H9 (cell line): Measurements from ENCODE around the gene MB21D2. TPM values are rescaled to one million over a fixed set of nuclear protein-coding genes. Genes with fewer than 3 reads are reported as not detected.

ENCODE experiments used
- DNase-seq: peaks from one replicate; pipeline ENCODE4 v3.0.0-alpha.2; 2017
- H2AFZ ChIP-seq: one replicate; pipeline ENCODE4 v1.6.1; 2013; ENCODE audit warnings: mild to moderate bottlenecking, low read length, control low read depth, moderate library complexity
- H2AK5ac ChIP-seq: 2 replicates; pipeline ENCODE4 v1.6.1; 2013; ENCODE audit warnings: low read length, control low read depth, mixed read lengths; ENCODE audit not compliant: insufficient read length
- H2BK120ac ChIP-seq: one replicate; pipeline ENCODE4 v1.6.1; 2013; ENCODE audit warnings: low read depth, mild to moderate bottlenecking, low read length, control low read depth, inconsistent platforms; ENCODE audit not compliant: poor library complexity, severe bottlenecking
- H2BK12ac ChIP-seq: 2 replicates; pipeline ENCODE4 v1.6.1; 2013; ENCODE audit warnings: low read length, control low read depth, mixed read lengths, low read depth; ENCODE audit not compliant: insufficient read length
- H2BK15ac ChIP-seq: 2 replicates; pipeline ENCODE4 v1.6.1; 2013; ENCODE audit warnings: low read depth, low read length, control low read depth
- H2BK20ac ChIP-seq: one replicate; pipeline ENCODE4 v1.6.1; 2013; ENCODE audit warnings: low read depth, mild to moderate bottlenecking, low read length, control low read depth, inconsistent platforms; ENCODE audit not compliant: poor library complexity, severe bottlenecking
- H2BK5ac ChIP-seq: 2 replicates; pipeline ENCODE4 v1.6.1; 2013; ENCODE audit warnings: low read length, control low read depth, mixed read lengths; ENCODE audit not compliant: insufficient read length
- H3K14ac ChIP-seq: 2 replicates; pipeline ENCODE4 v1.6.1; 2013; ENCODE audit warnings: low read length, control low read depth; ENCODE audit not compliant: insufficient read depth
- H3K18ac ChIP-seq: 2 replicates; pipeline ENCODE4 v1.6.1; 2013; ENCODE audit warnings: low read depth, mild to moderate bottlenecking, mixed read lengths, low read length, control low read depth; ENCODE audit not compliant: insufficient read length
- H3K23ac ChIP-seq: 2 replicates; pipeline ENCODE4 v1.6.1; 2013; ENCODE audit warnings: low read length, control low read depth, mixed read lengths, low read depth; ENCODE audit not compliant: insufficient read length
- H3K23me2 ChIP-seq: 2 replicates; pipeline ENCODE4 v1.6.1; 2013; ENCODE audit warnings: low read depth, mild to moderate bottlenecking, mixed read lengths, low read length, control low read depth; ENCODE audit not compliant: insufficient read length, poor library complexity, severe bottlenecking
- H3K27ac ChIP-seq: 2 replicates; pipeline ENCODE4 v1.5.1; 2013; ENCODE audit warnings: low read length, control low read depth, mixed read lengths, low read depth; ENCODE audit not compliant: insufficient read length
- H3K27me3 ChIP-seq: 2 replicates; pipeline ENCODE4 v1.6.1; 2013; ENCODE audit warnings: low read length, control low read depth, inconsistent platforms; ENCODE audit not compliant: insufficient read depth
- H3K4ac ChIP-seq: 2 replicates; pipeline ENCODE4 v1.6.1; 2013; ENCODE audit warnings: low read depth, mild to moderate bottlenecking, control low read depth, inconsistent platforms, low read length, moderate library complexity
- H3K4me1 ChIP-seq: 2 replicates; pipeline ENCODE4 v1.6.1; 2013; ENCODE audit warnings: low read length, control low read depth, inconsistent platforms; ENCODE audit not compliant: insufficient read depth
- H3K4me2 ChIP-seq: 2 replicates; pipeline ENCODE4 v1.6.1; 2013; ENCODE audit warnings: low read length, control low read depth, mixed read lengths; ENCODE audit not compliant: insufficient read length, insufficient read depth
- H3K56ac ChIP-seq: 2 replicates; pipeline ENCODE4 v1.6.1; 2013; ENCODE audit warnings: low read depth, mild to moderate bottlenecking, mixed read lengths, low read length, control low read depth; ENCODE audit not compliant: insufficient read length
- H3K79me1 ChIP-seq: 2 replicates; pipeline ENCODE4 v1.6.1; 2013; ENCODE audit warnings: low read depth, mild to moderate bottlenecking, moderate library complexity, low read length, control low read depth, inconsistent platforms; ENCODE audit not compliant: insufficient read depth, poor library complexity, severe bottlenecking
- H3K79me2 ChIP-seq: 2 replicates; pipeline ENCODE4 v1.6.1; 2013; ENCODE audit warnings: low read length, control low read depth, inconsistent platforms; ENCODE audit not compliant: insufficient read depth
- H3K9ac ChIP-seq: 2 replicates; pipeline ENCODE4 v1.6.1; 2013; ENCODE audit warnings: low read length, control low read depth, mixed read lengths; ENCODE audit not compliant: insufficient read length; ENCODE audit errors: extremely low read depth
- H3K9me3 ChIP-seq: one replicate; pipeline ENCODE4 v1.6.1; 2013; ENCODE audit warnings: low read depth, low read length, inconsistent platforms; ENCODE audit not compliant: control insufficient read depth
- H3T11ph ChIP-seq: one replicate; pipeline ENCODE4 v1.6.1; 2013; ENCODE audit warnings: mild to moderate bottlenecking, low read length, control low read depth, inconsistent platforms
- H4K20me1 ChIP-seq: one replicate; pipeline ENCODE4 v1.6.1; 2013; ENCODE audit not compliant: control insufficient read depth, insufficient read length, insufficient read depth
- H4K5ac ChIP-seq: 2 replicates; pipeline ENCODE4 v1.6.1; 2013; ENCODE audit warnings: low read depth, mild to moderate bottlenecking, mixed read lengths, low read length, control low read depth; ENCODE audit not compliant: insufficient read length
- H4K8ac ChIP-seq: replicated peaks from 2 replicates; pipeline ENCODE4 v1.6.1; 2013; ENCODE audit warnings: low read length, control low read depth, mixed read lengths, low read depth; ENCODE audit not compliant: insufficient read length
- H4K91ac ChIP-seq: 2 replicates; pipeline ENCODE4 v1.6.1; 2013; ENCODE audit warnings: low read depth, mild to moderate bottlenecking, moderate library complexity, mixed read lengths, low read length, control low read depth; ENCODE audit not compliant: insufficient read length
- H3K27ac Mint-ChIP-seq, 3 experiments: 2 replicates in 2 of 3; 3 replicates in 1 of 3; pipeline ENCODE4 v1.8.0; 2020 to 2021; ENCODE audit warnings: mixed read lengths in 3 of 3, mild to moderate bottlenecking in 1 of 3, moderate library complexity in 1 of 3
- H3K27me3 Mint-ChIP-seq: 2 replicates; pipeline ENCODE4 v1.8.0; 2021; ENCODE audit warnings: low read depth, mild to moderate bottlenecking, moderate library complexity, mixed read lengths
- H3K36me3 Mint-ChIP-seq, 3 experiments: 2 replicates in 2 of 3; 3 replicates in 1 of 3; pipeline ENCODE4 v1.8.0; 2020 to 2021; ENCODE audit warnings: low read depth in 3 of 3, mixed read lengths in 3 of 3; ENCODE audit not compliant: insufficient read depth in 1 of 3
- H3K4me1 Mint-ChIP-seq, 2 experiments: 2 replicates each; pipeline ENCODE4 v1.8.0; 2020; ENCODE audit warnings: mixed read lengths in 2 of 2
- H3K4me3 Mint-ChIP-seq, 2 experiments: 2 replicates in 1 of 2; 3 replicates in 1 of 2; pipeline ENCODE4 v1.8.0; 2020 to 2021; ENCODE audit warnings: mild to moderate bottlenecking in 2 of 2, mixed read lengths in 2 of 2, moderate library complexity in 1 of 2
- H3K9me3 Mint-ChIP-seq, 2 experiments: 2 replicates in 1 of 2; 3 replicates in 1 of 2; pipeline ENCODE4 v1.8.0; 2020; ENCODE audit warnings: mild to moderate bottlenecking in 2 of 2, mixed read lengths in 2 of 2, moderate library complexity in 1 of 2
- CTCF ChIP-seq: fragments of 200-600 bp; sonication (generic); conservative IDR thresholded peaks from 3 replicates; pipeline ENCODE4 v1.8.0; 2021; ENCODE audit warnings: antibody characterized with exemption, mild to moderate bottlenecking
- WGBS: extraction: QIAGEN DNeasy Blood & Tissue Kit; methylation state at CpG from one replicate; pipeline ENCODE4 v1.1.7; 2013; ENCODE audit warnings: missing lambda C conversion rate, low lambda C conversion rate, mixed read lengths; ENCODE audit not compliant: insufficient read length; ENCODE audit errors: extremely low coverage; 5-methylcytosine and 5-hydroxymethylcytosine counted together
- total RNA-seq: library from RNA; stranded (reverse); gene quantifications from 2 replicates; pipeline ENCODE4 v1.2.1, GENCODE V29; 2021

MB21D2 gene
- total RNA-seq, 1 experiment from 2014 or later = 19.1 TPM

DNA sequence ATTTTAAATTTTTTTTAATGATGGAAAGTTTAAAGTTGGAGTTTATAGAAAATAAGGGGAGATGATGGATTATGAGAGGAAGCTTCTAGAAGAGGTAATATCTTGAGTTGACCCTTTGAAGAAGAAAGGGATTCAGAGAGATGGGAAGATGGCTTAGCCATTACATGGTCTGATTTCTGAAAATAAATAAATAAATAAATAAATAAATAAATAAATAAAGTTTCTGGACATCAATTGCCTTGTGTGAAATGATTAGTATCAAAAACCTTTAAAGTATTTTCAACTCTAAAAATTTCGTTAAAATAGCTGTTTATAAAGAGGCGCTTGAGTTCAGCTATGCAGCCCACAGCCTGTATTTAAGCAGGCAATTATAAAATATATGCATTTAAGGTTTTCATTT lies 93.3 kb downstream of the MB21D2 start:
- no peak overlapping the region for H4K5ac ChIP-seq
- no peaks in the 10 kb centered on the region for H3K27me3 ChIP-seq
- no peak overlapping the region for H2BK15ac ChIP-seq
- no peak for TF ChIP-seq CTCF
- H3K4me1 Mint-ChIP-seq = peaks cover 6 to 24% of the 10 kb centered on the region in 2 experiments
- H4K91ac ChIP-seq = no peak overlapping the region
- H2BK20ac ChIP-seq = no peak overlapping the region
- H3K79me1 ChIP-seq = peaks cover 3% of the 10 kb centered on the region
- no peaks in the 10 kb centered on the region for H3K9me3 ChIP-seq
- H3T11ph ChIP-seq = no peak overlapping the region
- H3K23ac ChIP-seq = no peak overlapping the region
- no peak overlapping the region for H2BK12ac ChIP-seq
- no peak overlapping the region for H3K27ac ChIP-seq
- no peak overlapping the region for H3K4ac ChIP-seq
- H3K9ac ChIP-seq = no peak overlapping the region
- no peak overlapping the region for H3K18ac ChIP-seq
- no CpG with 5 or more reads among the region's 2 CpGs for WGBS
- no peaks in the 10 kb centered on the region for H3K27me3 Mint-ChIP-seq
- no peak overlapping the region for H3K14ac ChIP-seq
- no peak overlapping the region for H3K4me3 Mint-ChIP-seq
- H3K23me2 ChIP-seq = no peaks in the 10 kb centered on the region
- no peak overlapping the region for H3K4me2 ChIP-seq
- H3K4me1 ChIP-seq = no peaks in the 10 kb centered on the region; the same call in 1 of the 2 replicates
- no peak overlapping the region for H2BK120ac ChIP-seq
- no peak overlapping the region for H4K8ac ChIP-seq
- no peak overlapping the region for H2AFZ ChIP-seq
- H3K56ac ChIP-seq = no peak overlapping the region
- H4K20me1 ChIP-seq = no peaks in the 10 kb centered on the region
- H2BK5ac ChIP-seq = no peak overlapping the region
- no peak overlapping the region for H3K27ac Mint-ChIP-seq
- no peaks in the 10 kb centered on the region for H3K36me3 Mint-ChIP-seq
- no peak for DNase-seq
- H2AK5ac ChIP-seq = no peak overlapping the region
- H3K9me3 Mint-ChIP-seq = no peaks in the 10 kb centered on the region
- H3K79me2 ChIP-seq = peaks cover 2% of the 10 kb centered on the region; the same call in 1 of the 2 replicates
